ENCODE data around the gene GALR3.

Gene GALR3

DNA sequence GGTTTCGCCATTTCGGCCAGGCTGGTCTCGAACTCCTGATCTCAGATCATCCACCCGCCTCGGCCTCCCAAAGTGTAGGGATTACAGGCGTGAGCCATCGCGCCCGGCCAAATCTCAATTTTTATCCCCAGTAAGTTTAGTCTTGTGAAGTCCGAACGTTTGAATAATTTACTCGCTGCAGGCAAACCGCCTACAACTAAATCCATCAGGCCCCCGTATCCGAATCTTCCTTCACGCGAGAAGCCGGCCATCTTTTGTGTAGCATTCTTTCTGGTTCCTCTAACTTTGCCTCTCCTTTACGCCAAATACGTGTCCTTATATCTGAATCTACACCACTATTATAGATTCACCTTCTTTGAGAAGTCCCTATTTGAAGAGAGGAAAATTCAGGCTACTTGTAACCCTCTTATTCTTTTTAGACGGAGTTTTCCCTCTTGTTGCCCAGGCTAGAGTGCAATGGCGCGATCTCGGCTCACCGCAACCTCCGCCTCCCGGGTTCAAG lies 25.5 kb downstream of the GALR3 start:
- no peak for TF ChIP-seq TAF1 (IDR thresholded peaks at IDR 0.05; ENCODE audit: borderline replicate concordance, insufficient read depth, low read length)
- TF ChIP-seq, protein P1, sequence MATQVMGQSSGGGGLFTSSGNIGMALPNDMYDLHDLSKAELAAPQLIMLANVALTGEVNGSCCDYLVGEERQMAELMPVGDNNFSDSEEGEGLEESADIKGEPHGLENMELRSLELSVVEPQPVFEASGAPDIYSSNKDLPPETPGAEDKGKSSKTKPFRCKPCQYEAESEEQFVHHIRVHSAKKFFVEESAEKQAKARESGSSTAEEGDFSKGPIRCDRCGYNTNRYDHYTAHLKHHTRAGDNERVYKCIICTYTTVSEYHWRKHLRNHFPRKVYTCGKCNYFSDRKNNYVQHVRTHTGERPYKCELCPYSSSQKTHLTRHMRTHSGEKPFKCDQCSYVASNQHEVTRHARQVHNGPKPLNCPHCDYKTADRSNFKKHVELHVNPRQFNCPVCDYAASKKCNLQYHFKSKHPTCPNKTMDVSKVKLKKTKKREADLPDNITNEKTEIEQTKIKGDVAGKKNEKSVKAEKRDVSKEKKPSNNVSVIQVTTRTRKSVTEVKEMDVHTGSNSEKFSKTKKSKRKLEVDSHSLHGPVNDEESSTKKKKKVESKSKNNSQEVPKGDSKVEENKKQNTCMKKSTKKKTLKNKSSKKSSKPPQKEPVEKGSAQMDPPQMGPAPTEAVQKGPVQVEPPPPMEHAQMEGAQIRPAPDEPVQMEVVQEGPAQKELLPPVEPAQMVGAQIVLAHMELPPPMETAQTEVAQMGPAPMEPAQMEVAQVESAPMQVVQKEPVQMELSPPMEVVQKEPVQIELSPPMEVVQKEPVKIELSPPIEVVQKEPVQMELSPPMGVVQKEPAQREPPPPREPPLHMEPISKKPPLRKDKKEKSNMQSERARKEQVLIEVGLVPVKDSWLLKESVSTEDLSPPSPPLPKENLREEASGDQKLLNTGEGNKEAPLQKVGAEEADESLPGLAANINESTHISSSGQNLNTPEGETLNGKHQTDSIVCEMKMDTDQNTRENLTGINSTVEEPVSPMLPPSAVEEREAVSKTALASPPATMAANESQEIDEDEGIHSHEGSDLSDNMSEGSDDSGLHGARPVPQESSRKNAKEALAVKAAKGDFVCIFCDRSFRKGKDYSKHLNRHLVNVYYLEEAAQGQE (IDR thresholded peaks at IDR 0.05; ENCODE audit: insufficient read depth in 1 of 2, low read depth in 2 of 2, low read length in 2 of 2), result no peak

DNA sequence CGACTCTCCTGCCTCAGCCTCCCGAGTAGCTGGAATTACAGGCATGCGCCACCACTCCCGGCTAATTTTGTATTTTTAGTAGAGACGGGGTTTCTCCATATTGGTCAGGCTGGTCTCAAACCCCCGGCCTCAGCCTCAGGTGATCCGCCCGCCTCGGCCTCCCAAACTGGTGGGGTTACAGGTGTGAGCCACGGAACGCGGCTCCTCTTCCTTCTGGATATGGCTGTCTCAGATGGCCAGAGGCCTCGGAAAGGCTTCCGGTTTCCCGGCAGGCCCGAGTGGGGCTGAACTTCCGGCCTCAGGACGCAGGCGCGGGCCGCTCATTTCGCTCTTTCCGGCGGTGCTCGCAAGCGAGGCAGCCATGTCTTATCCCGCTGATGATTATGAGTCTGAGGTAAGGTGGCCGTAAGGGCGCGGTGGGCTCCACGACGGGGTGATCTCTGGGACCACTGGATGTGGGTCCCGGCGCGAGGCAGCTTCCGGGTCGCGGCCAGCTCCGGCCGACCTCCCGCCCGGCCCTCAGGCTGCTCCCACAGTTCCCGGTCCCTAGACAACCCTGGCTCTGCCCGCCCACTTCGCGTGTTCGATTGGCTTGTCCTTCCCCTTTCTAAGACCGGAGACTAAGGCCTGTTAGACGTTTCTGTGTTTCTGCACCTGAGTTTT lies 26.0 kb downstream of the GALR3 start, which contains the start of gene EIF3L:
Gene EIF3L, plus strand, starts transcription at position 331 of the 663 bp plus-strand sequence. Its CDS starts 31 bp downstream, at position 362.
- TF ChIP-seq POLR2AphosphoS5 (IDR thresholded peaks at IDR 0.05; ENCODE audit: low read depth, low read length) (peak; percentile 82), TAF1 (IDR thresholded peaks at IDR 0.05; ENCODE audit: borderline replicate concordance, insufficient read depth, low read length) (peak; percentile 94), SIN3A (IDR thresholded peaks at IDR 0.05; ENCODE audit: borderline replicate concordance, insufficient read depth, low read length) (no peak), FOXP2 (optimal IDR thresholded peaks at IDR 0.05; ENCODE audit: borderline replicate concordance, extremely low read depth, extremely low read length, insufficient read depth) (no peak)
- TF ChIP-seq, protein P1 (IDR thresholded peaks at IDR 0.05; ENCODE audit: insufficient read depth in 1 of 2, low read depth in 2 of 2, low read length in 2 of 2), result no peak

- no peak for TF ChIP-seq POLR2AphosphoS5 (IDR thresholded peaks at IDR 0.05; ENCODE audit: low read depth, low read length)
- TF ChIP-seq, protein P1 (IDR thresholded peaks at IDR 0.05; ENCODE audit: insufficient read depth in 1 of 2, low read depth in 2 of 2, low read length in 2 of 2), result no peak
- no peak for TF ChIP-seq SIN3A (IDR thresholded peaks at IDR 0.05; ENCODE audit: borderline replicate concordance, insufficient read depth, low read length)
- TF ChIP-seq FOXP2 (optimal IDR thresholded peaks at IDR 0.05; ENCODE audit: borderline replicate concordance, extremely low read depth, extremely low read length, insufficient read depth), result no peak
- TF ChIP-seq TAF1 (IDR thresholded peaks at IDR 0.05; ENCODE audit: borderline replicate concordance, insufficient read depth, low read length), result no peak
Observed at GRCh38 chr22:37850801-37851200, 27.6 kb downstream of the GALR3 start.

GRCh38 chr22:37852418-37852817 lies 29.2 kb downstream of the GALR3 start:
- TF ChIP-seq TAF1 (IDR thresholded peaks at IDR 0.05; ENCODE audit: borderline replicate concordance, insufficient read depth, low read length) (no peak), SIN3A (IDR thresholded peaks at IDR 0.05; ENCODE audit: borderline replicate concordance, insufficient read depth, low read length) (no peak), FOXP2 (optimal IDR thresholded peaks at IDR 0.05; ENCODE audit: borderline replicate concordance, extremely low read depth, extremely low read length, insufficient read depth) (no peak), POLR2AphosphoS5 (IDR thresholded peaks at IDR 0.05; ENCODE audit: low read depth, low read length) (no peak)
- TF ChIP-seq, protein P1 (IDR thresholded peaks at IDR 0.05; ENCODE audit: insufficient read depth in 1 of 2, low read depth in 2 of 2, low read length in 2 of 2), result no peak
